NCI-H128 (cell line): ENCODE data around the gene GRIN1.
A peak's percentile ranks its signal among the peaks of the same experiment; 100 is the strongest.

Experiments
- DNase-seq: peaks from one replicate; lab custom pipeline; 2025; ENCODE audit not compliant: unreplicated experiment; lab: John Stamatoyannopoulos, UW

GRIN1 gene

DNA sequence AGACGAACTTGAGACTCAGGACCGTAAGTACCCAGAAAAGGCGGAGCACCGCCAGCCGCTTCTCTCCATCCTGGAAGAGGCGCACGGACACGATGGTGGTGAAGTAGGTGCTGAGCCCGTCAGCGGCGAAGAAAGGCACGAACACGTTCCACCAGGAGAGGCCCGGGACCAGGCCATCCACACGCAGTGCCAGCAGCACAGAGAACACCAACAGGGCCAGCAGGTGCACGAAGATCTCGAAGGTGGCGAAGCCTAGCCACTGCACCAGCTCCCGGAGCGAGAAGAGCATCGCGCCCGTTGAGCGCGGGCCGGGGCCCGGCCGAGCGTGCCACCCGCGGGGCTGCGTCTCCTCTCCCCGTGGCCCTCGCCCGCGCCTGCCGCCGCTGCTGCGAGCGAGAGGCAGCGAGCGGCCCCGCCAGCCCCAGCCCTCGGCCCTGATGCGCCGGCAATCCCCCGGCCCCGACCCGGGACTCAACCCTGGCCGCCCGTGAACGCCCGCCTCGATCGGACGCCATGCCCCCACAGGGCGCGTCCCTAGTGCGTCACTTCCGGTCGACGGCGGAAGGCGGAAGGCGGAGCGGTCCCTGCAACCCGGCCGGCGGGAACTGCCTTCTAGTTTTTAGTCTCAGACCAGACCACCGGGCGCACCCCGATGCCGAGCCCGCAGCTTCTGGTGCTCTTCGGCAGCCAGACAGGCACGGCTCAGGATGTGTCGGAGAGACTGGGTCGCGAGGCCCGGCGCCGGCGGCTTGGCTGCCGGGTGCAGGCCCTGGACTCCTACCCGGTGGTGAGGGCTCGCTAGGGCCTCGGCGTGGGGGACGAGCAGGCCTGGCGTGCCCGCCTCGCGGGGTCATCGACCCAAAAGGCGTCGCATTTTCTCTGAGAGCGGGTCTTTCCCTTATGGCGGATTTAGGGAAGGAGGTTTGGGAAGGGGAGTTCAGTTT, 66.4 kb downstream of the GRIN1 start, which contains the start of the genes NDOR1 and TMEM203:
TSS of gene NDOR1 (plus strand) at position 575 of the 944 bp plus-strand sequence. CDS start at position 653, 78 bp downstream.
TSS of gene TMEM203 (minus strand) at position 523 of the 944 bp plus-strand sequence. CDS start at position 289, 234 bp downstream.
- peak; percentile 36 for DNase-seq

DNA sequence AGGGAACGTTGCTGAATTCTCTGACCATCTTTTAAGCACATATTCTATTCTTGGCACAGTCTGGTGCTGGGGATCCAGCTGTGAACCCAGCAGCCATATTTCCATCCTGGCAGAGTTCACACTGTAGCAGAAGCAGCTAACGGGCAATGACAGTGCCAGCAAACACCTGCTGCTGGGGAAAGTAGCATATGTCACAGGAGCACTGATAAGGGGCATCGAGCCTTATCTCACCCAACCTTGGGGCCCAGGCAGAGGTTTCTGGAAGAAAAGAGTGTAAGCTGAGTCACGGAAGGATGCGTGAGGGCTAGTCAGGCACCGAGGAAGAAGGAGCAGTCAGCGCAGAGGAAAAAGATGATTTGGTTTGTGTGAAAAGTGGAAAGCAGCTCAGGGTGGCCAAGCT, 67.6 kb downstream of the GRIN1 start:
- no peak for DNase-seq

DNA sequence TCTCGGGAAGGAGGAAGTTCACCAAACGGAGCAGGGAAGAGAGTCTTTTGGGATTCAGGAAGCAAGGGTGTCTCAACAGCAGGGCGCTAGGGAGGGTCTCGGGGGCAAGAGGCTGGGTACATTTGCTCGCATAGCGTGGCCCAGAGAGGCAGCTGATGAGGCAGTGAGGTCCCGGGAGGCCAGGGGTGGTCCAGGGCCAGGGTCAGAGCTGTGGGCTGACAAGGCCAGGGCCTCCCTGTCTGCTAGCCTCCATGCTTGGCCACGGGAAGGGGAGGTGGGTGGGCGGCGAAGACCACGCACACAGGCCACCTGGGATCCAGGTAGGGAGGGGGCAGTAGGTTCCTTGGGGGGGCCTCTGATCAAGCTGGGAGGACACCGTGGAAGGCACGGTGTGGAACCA, 72.6 kb downstream of the GRIN1 start:
- no peak for DNase-seq

- DNase-seq, result no peak
Measured at GRCh38 chr9:137212520-137212919, 73.6 kb downstream of the GRIN1 start.

GRCh38 chr9:137213160-137214060, 74.5 kb downstream of the GRIN1 start:
- DNase-seq, result no peak

DNA sequence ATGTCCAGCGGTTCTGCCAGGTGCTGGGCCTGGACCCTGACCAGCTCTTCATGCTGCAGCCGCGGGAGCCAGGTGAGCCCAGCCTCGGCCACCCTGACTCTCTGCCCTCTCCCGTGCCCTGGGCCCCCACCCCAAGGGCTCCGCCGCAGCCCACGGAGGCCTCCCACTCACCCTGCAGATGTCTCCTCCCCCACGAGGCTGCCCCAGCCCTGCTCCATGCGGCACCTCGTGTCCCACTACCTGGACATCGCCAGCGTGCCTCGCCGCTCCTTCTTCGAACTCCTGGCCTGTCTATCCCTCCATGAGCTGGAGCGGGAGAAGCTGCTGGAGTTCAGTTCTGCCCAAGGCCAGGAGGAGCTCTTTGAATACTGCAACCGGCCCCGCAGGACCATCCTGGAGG, 75.7 kb downstream of the GRIN1 start:
- DNase-seq, result no peak

DNA sequence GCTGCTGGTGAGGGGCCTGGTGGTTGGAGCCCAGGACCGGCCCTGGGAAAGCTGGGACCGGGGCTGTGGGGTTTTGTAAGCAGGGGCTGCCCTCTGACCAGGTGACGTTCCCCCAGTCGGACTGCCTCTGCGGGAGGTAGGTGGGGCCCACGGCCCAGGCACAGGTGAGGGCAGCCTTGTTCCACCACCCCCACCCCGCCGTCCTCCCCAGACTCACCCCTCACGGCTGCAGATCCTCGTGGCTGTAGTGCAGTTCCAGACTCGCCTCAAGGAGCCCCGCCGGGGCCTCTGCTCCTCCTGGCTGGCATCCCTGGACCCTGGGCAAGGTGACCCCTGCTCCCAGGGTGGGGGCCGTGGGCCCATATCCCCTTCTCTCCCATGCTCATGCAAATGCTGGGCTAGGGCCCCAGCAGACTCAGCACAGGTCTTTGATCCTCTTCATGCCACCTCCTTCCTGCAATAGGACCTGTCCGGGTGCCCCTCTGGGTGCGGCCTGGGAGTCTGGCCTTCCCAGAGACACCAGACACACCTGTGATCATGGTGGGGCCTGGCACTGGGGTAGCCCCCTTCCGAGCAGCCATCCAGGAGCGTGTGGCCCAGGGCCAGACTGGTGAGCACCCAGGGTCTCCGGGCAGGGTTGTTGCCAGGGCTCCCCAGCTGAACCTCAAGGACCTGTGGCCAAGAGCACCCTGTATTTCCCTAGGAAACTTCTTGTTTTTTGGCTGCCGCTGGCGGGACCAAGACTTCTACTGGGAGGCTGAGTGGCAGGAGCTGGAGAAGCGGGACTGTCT, 76.4 kb downstream of the GRIN1 start:
- no peak for DNase-seq

DNA sequence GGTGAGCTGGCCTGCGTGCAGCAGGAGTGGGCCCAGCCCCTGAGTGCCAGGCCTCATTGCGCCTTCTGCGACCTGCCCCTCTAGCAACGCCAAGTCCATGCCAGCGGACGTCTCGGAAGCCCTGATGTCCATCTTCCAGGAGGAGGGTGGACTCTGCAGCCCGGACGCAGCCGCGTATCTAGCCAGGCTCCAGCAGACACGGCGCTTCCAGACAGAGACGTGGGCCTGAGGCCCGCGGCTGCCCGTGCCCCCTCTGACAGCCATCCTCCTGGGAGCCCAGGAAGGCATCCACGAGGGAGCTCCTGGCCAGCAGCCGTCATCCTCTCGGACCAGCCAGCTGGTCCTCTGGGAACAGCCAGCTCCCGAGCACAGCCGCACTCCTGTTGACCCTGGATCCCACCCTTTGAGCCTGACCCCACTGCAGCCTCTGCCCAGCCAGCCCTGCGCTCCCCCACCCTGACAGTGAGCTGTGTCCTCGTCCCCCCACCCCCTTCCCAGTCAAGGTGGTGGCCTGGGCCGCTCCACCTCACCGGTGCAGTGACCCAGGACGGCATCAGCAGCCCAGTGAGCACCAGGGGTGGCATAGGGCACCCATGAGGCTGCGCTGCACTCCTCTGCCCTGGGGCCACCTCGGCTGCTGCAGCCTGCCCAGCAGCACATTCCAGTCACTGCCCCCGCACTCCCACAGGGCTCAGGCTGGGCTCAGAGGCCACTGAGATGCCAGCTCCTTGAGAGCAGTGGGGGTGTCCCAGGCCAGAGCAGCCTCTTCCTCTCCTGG, 77.4 kb downstream of the GRIN1 start:
- DNase-seq, result no peak

GRCh38 chr9:137217276-137218211, 78.6 kb downstream of the GRIN1 start:
- no peak for DNase-seq

DNA sequence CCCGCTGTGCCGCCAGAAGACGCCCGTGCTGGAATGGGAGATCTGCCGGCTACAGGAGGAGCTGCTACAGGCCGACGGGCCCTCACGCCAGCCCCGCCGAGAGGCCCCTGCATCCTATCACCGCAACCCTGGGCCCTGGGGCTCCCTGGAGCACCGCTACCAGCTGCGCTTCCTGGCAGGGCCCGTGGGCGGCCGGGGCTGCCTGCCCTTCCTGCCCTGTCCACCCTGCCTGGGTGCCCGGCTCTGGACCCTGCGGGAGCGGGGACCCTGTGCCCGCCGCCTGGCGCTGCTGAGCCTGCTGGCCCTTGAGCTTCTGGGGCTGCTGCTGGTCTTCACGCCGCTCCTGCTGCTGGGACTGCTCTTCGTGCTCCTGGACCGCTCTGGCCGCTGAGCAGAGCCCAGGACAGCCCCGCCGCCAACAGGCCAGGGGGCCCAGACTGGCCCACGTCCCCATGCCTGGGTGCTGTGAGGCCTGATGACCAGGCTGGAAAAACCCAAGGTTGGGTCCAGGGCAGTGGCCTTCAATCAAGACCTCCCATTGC, 79.3 kb downstream of the GRIN1 start:
- no peak for DNase-seq
